Measurements from ENCODE around the gene CDC25B. TPM values are rescaled to one million over a fixed set of nuclear protein-coding genes. Genes with fewer than 3 reads are reported as not detected.
A peak's percentile ranks its signal among the peaks of the same experiment; 100 is the strongest.

The CDC25B gene
- total RNA-seq, 1 experiment from 2014 or later, result 223 TPM

DNA sequence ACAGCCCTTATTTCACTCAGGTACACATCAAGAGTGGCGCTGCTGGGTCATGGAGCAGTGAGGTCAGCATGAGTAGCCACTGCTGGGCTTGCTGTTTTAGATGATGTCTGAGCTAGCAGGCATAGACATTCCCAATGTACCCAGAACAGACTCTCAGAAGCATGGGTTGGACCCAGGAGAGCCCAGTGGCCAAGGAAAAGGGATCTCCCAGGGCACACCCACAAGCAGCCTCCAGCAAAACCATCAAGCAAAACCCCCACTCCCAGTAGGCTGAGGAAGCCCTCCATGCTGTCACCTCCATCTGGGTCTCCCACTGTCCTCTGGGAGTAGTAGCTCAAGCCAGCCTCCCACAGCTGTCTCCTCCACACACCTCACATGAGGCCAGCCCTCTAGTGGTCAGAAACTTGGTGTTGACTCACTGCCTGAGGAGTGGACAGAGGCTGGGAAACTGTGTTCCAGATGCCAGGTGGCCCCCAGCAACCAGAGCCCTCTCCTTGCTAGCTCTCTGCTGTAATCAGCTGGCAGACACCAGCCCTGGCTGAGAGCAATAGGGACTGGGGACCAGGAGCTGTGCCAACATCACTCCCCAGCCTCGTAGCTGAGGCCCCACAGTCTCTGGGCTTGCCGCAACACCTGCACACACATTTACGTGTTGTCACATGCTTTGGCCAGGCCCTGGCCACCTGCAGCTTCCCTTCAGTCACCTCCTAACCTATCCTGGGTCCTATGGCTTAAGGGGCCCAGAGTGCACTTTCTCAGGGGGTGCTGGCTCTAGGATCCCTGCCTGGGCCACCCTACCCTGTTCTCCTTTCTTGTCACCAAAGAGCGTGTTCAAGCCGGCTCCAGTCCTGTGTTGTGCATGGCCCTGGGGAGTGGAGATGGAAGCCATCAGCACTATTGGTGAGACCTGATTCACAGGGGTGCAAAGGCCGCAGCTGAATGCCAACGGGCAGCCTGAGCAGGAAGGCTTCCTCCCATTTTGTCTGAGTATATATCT is 22.3 kb downstream of the CDC25B start (continued):
- TF ChIP-seq, protein P1, sequence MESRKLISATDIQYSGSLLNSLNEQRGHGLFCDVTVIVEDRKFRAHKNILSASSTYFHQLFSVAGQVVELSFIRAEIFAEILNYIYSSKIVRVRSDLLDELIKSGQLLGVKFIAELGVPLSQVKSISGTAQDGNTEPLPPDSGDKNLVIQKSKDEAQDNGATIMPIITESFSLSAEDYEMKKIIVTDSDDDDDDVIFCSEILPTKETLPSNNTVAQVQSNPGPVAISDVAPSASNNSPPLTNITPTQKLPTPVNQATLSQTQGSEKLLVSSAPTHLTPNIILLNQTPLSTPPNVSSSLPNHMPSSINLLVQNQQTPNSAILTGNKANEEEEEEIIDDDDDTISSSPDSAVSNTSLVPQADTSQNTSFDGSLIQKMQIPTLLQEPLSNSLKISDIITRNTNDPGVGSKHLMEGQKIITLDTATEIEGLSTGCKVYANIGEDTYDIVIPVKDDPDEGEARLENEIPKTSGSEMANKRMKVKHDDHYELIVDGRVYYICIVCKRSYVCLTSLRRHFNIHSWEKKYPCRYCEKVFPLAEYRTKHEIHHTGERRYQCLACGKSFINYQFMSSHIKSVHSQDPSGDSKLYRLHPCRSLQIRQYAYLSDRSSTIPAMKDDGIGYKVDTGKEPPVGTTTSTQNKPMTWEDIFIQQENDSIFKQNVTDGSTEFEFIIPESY (IDR thresholded peaks at IDR 0.05; ENCODE audit: extremely low read depth, insufficient replicate concordance, low read length), result no peak

DNA sequence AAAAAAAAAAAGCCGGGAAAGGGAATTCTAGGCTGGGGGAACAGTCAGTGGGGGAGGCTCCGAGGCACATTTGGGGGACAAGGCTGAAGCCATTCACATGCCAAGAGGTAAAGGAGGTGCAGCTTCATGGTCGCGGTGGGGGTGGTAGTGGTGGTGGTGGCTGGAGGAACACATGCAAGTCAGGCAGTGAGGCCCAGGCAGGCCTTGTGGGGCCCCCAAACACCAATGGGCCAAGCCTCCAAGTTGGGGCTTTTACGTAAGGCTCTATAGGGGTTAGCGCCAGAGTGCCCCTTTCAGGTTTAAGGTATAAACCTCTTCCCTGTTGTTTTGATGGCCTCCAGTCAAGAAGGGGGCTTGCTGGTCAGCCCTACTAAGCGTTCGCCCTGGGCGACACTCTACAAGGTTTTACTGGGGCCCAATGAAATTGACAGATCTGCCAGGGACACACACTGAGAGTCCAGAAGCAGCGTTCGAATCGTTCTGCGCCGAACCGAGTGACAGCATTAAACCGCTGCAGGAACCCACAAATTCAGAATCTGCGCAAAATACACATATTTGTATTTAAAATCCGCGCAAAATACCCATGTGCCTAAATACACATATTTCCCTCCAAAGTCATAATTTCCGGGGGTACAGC is 23.4 kb downstream of the CDC25B start:
- Histone ChIP-seq H3K4me2 (ENCODE audit: low read length) (peak overlapping the region; percentile 84), H3K36me3 (ENCODE audit: control insufficient read depth in 1 of 2, insufficient read depth in 2 of 2, low read length in 2 of 2) (peaks cover 4 to 5% of the 10 kb centered on the region in 2 experiments; a peak in 1 of 4 replicates), H3K79me2 (ENCODE audit: insufficient read depth, low read length) (peaks cover 5% of the 10 kb centered on the region), H3K9me2 (ENCODE audit: insufficient read depth) (no peaks in the 10 kb centered on the region), H3K4me1 (ENCODE audit: control insufficient read depth in 1 of 2, insufficient read depth in 2 of 2, low read length in 2 of 2) (peaks cover 29 to 51% of the 10 kb centered on the region in 2 experiments), H3K9me3 (ENCODE audit: control insufficient read depth in 1 of 2, insufficient read depth in 1 of 2, low read depth in 1 of 2, low read length in 2 of 2) (no peaks in the 10 kb centered on the region), H2AFZ (ENCODE audit: low read depth, low read length, poor library complexity, severe bottlenecking) (no peak overlapping the region), H3K27ac (ENCODE audit: low read depth, low read length) (peak overlapping the region; percentile 87), H3K9ac (ENCODE audit: low read length) (peak overlapping the region; percentile 81), H3K4me3 (replicated peaks in 1 of 2; ENCODE audit: low read depth in 1 of 2, low read length in 2 of 2) (peak overlapping the region; percentile 70 to 82), H4K20me1 (ENCODE audit: insufficient read depth) (no peaks in the 10 kb centered on the region), H3K27me3 (ENCODE audit: insufficient read depth, low read length) (no peaks in the 10 kb centered on the region)
- ChIA-PET RAD21 (ENCODE audit: low non-redundant PET in 1 of 2, low total read pairs in 2 of 2, uncharacterized antibody in 2 of 2, unreplicated experiment in 2 of 2) (interaction anchor here (0.6 to 2.1 kb wide), 4 partner anchors 11 to 35 kb away, joined by 3 to 8 read pairs (median 6); partner anchors contain the start of gene CENPB (in 1 of the 2)), POLR2A (interaction anchor here (1.6 to 3.8 kb wide), 3 partner anchors 24 to 33 kb away, joined by 4 to 16 read pairs (median 12); partner anchors contain the start of genes CDC25B and CENPB), CTCF (interaction anchor here (0.6 to 3.5 kb wide), 8 partner anchors 8 to 70 kb away, joined by 3 to 17 read pairs (median 11); partner anchors contain the start of genes ADISSP, CENPB and SPEF1)
- no peak for ATAC-seq
- TF ChIP-seq, protein P2, sequence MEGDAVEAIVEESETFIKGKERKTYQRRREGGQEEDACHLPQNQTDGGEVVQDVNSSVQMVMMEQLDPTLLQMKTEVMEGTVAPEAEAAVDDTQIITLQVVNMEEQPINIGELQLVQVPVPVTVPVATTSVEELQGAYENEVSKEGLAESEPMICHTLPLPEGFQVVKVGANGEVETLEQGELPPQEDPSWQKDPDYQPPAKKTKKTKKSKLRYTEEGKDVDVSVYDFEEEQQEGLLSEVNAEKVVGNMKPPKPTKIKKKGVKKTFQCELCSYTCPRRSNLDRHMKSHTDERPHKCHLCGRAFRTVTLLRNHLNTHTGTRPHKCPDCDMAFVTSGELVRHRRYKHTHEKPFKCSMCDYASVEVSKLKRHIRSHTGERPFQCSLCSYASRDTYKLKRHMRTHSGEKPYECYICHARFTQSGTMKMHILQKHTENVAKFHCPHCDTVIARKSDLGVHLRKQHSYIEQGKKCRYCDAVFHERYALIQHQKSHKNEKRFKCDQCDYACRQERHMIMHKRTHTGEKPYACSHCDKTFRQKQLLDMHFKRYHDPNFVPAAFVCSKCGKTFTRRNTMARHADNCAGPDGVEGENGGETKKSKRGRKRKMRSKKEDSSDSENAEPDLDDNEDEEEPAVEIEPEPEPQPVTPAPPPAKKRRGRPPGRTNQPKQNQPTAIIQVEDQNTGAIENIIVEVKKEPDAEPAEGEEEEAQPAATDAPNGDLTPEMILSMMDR (IDR thresholded peaks at IDR 0.05 in 2 of 3, conservative IDR thresholded peaks at IDR 0.05 in 1 of 3; ENCODE audit: borderline replicate concordance in 1 of 3, insufficient read depth in 1 of 3, low read depth in 2 of 3, low read length in 2 of 3), result no peak
- no peak for TF ChIP-seq EZH2phosphoT487 (IDR thresholded peaks at IDR 0.05; ENCODE audit: borderline replicate concordance)
- TF ChIP-seq RAD21 (IDR thresholded peaks at IDR 0.05; ENCODE audit: low read depth), result no peak
- no peak for TF ChIP-seq SIN3A (IDR thresholded peaks at IDR 0.05; ENCODE audit: low read depth)
- TF ChIP-seq ELF1 (IDR thresholded peaks at IDR 0.05; ENCODE audit: borderline replicate concordance, low read depth), result no peak
- no peak for TF ChIP-seq JUND (IDR thresholded peaks at IDR 0.05)
- TF ChIP-seq EZH2 (IDR thresholded peaks at IDR 0.05), result no peak
- TF ChIP-seq ZFX (IDR thresholded peaks at IDR 0.05), result no peak
- TF ChIP-seq POLR2A (IDR thresholded peaks at IDR 0.05; ENCODE audit: borderline replicate concordance, extremely low read depth, insufficient read depth, insufficient read length), result no peak
- intact Hi-C loops (cut with micrococcal nuclease), result no loop called here
- DNase-seq (ENCODE audit: low read depth, low spot score), result no peak
- BruUV-seq (replicated peaks), result TSS peak; percentile 89

All from HCT116 (cell line).